OCI-LY1 (cell line): ENCODE measurements around the gene C20orf144.

ENCODE experiments used
- H2AFZ ChIP-seq: fragments of 200-600 bp; sonication (generic), shearing (Covaris generic); 2 replicates; pipeline ENCODE4 v1.6.0; 2014; ENCODE audit warnings: antibody characterized with exemption, mild to moderate bottlenecking, low read length
- H3F3A ChIP-seq: fragments of 200-600 bp; sonication (generic), shearing (Covaris generic); 2 replicates; pipeline ENCODE4 v1.6.0; 2014; ENCODE audit warnings: mild to moderate bottlenecking, antibody characterized with exemption, low read length, moderate library complexity; ENCODE audit not compliant: insufficient read depth
- H3K27ac ChIP-seq: fragments of 200-600 bp; sonication (generic); 2 replicates; pipeline ENCODE4 v1.5.1; 2014; ENCODE audit warnings: low read length, mixed run types, mild to moderate bottlenecking, low read depth; ENCODE audit not compliant: poor library complexity, severe bottlenecking
- H3K27me3 ChIP-seq: fragments of 200-600 bp; sonication (generic); 2 replicates; pipeline ENCODE4 v1.6.0; 2014; ENCODE audit warnings: antibody characterized with exemption, mild to moderate bottlenecking, low read length, moderate library complexity; ENCODE audit not compliant: insufficient read depth
- H3K36me3 ChIP-seq: fragments of 200-600 bp; sonication (generic); 2 replicates; pipeline ENCODE4 v1.6.1; 2014; ENCODE audit warnings: mild to moderate bottlenecking, antibody characterized with exemption, low read length, moderate library complexity, mixed read lengths; ENCODE audit not compliant: insufficient read depth
- H3K4me1 ChIP-seq: fragments of 200-600 bp; sonication (generic); 2 replicates; pipeline ENCODE4 v1.5.1; 2014; ENCODE audit warnings: mild to moderate bottlenecking, low read length, moderate library complexity; ENCODE audit not compliant: insufficient read depth, severe bottlenecking
- H3K4me2 ChIP-seq: fragments of 200-600 bp; sonication (generic), shearing (Covaris generic); 2 replicates; pipeline ENCODE4 v1.6.1; 2014; ENCODE audit warnings: low read length
- H3K4me3 ChIP-seq: fragments of 200-600 bp; sonication (generic); 2 replicates; pipeline ENCODE4 v1.5.1; 2014; ENCODE audit warnings: low read length, low read depth, mild to moderate bottlenecking, mixed read lengths; ENCODE audit not compliant: poor library complexity, severe bottlenecking
- H3K79me2 ChIP-seq: fragments of 200-600 bp; shearing (Covaris generic); 2 replicates; pipeline ENCODE4 v1.6.1; 2016; ENCODE audit warnings: mixed run types, low read length, mixed read lengths; ENCODE audit not compliant: insufficient read depth
- H3K9ac ChIP-seq: fragments of 200-600 bp; sonication (generic), shearing (Covaris generic); 2 replicates; pipeline ENCODE4 v1.6.1; 2014; ENCODE audit warnings: mild to moderate bottlenecking, low read length, mixed read lengths
- H3K9me2 ChIP-seq: fragments of 200-600 bp; sonication (generic), shearing (Covaris generic); 2 replicates; pipeline ENCODE4 v1.6.1; 2014; ENCODE audit warnings: low read depth, mild to moderate bottlenecking, low read length, mixed read lengths
- H3K9me3 ChIP-seq: fragments of 200-600 bp; shearing (Covaris generic); 2 replicates; pipeline ENCODE4 v1.6.1; 2014; ENCODE audit warnings: low read length, mixed read lengths
- H4K20me1 ChIP-seq: fragments of 200-600 bp; sonication (generic), shearing (Covaris generic); 2 replicates; pipeline ENCODE4 v1.6.0; 2016; ENCODE audit warnings: mild to moderate bottlenecking, low read length; ENCODE audit not compliant: insufficient read depth
- EZH2 ChIP-seq: fragments of 200-600 bp; sonication (generic), shearing (Covaris generic); IDR thresholded peaks from 2 replicates; pipeline ENCODE4 v1.8.0; 2017; ENCODE audit warnings: borderline replicate concordance, mixed run types, mild to moderate bottlenecking, antibody characterized with exemption, low read length, moderate library complexity, mixed read lengths
- TF ChIP-seq, protein P1 (sequence below): fragments of 200-600 bp; sonication (generic), shearing (Covaris generic); IDR thresholded peaks from 2 replicates; pipeline ENCODE4 v1.5.1; 2017; ENCODE audit warnings: mild to moderate bottlenecking, antibody characterized with exemption, low read length, moderate library complexity, mixed read lengths

Gene C20orf144

DNA sequence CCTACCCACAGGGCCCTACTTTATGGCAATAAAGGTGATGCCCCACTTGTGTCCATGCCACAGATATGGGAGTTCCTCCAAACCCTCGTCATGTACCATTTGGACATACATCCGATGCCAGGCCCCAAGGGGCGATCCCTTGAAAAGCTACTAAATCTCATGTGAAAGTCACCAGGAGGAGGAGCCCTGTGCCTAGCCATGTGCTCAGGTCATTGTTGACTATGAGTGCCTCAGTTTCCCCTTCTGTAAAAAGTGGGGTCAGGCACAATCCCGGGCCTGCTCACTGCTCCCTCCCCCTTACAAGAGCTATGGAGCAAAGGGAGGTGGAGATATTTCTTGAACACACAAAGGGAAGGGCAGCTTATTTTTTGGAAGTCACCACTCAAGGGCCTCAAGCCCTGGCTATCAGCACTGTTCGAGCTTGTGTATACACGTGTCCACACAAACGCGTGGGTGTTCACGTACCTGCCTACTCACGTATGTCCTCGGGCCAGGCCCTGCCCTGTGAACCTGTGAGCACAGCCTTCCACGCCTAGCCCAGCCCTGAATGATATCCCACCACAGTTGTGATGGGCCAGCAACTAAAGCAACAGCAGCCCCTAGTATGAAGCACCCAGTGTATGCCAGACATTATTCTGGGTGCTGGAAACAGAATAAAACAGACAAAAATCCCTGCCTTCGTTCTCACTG, 6.5 kb downstream of the C20orf144 start:
- peaks cover 50% of the 10 kb centered on the region for H3K36me3 ChIP-seq
- no peaks in the 10 kb centered on the region for H3K9me3 ChIP-seq
- H3K4me1 ChIP-seq: peaks cover 94% of the 10 kb centered on the region
- peak overlapping the region; percentile 43; the same call in 1 of the 2 replicates for H3K9ac ChIP-seq
- H3K9me2 ChIP-seq: no peaks in the 10 kb centered on the region
- peak overlapping the region; percentile 80 for H3K27ac ChIP-seq
- H3K4me3 ChIP-seq: peak overlapping the region; percentile 59
- peak overlapping the region; percentile 72 for H3K4me2 ChIP-seq
- no peaks in the 10 kb centered on the region for H3K27me3 ChIP-seq
- no peak overlapping the region for H2AFZ ChIP-seq
- TF ChIP-seq EZH2: no peak
- TF ChIP-seq, protein P1, sequence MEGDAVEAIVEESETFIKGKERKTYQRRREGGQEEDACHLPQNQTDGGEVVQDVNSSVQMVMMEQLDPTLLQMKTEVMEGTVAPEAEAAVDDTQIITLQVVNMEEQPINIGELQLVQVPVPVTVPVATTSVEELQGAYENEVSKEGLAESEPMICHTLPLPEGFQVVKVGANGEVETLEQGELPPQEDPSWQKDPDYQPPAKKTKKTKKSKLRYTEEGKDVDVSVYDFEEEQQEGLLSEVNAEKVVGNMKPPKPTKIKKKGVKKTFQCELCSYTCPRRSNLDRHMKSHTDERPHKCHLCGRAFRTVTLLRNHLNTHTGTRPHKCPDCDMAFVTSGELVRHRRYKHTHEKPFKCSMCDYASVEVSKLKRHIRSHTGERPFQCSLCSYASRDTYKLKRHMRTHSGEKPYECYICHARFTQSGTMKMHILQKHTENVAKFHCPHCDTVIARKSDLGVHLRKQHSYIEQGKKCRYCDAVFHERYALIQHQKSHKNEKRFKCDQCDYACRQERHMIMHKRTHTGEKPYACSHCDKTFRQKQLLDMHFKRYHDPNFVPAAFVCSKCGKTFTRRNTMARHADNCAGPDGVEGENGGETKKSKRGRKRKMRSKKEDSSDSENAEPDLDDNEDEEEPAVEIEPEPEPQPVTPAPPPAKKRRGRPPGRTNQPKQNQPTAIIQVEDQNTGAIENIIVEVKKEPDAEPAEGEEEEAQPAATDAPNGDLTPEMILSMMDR: no peak
- peaks cover 7% of the 10 kb centered on the region for H3K79me2 ChIP-seq
- no peaks in the 10 kb centered on the region for H3F3A ChIP-seq
- H4K20me1 ChIP-seq: no peaks in the 10 kb centered on the region

- H3K4me1 ChIP-seq: peaks cover 89% of the 10 kb centered on the region
Measured at GRCh38 chr20:33669224-33669623, 7.1 kb downstream of the C20orf144 start.

GRCh38 chr20:33669873-33670640, 7.9 kb downstream of the C20orf144 start:
- Histone ChIP-seq H3K4me3 (no peak overlapping the region), H3K9ac (peak overlapping the region; percentile 19; the same call in 1 of the 2 replicates), H3K4me1 (peaks cover 88% of the 10 kb centered on the region)

More at GRCh38 chr20:33669224-33669623, 7.1 kb downstream of the C20orf144 start:
- Histone ChIP-seq H3K9me3 (no peaks in the 10 kb centered on the region), H4K20me1 (no peaks in the 10 kb centered on the region), H2AFZ (no peak overlapping the region), H3K27ac (peak overlapping the region; percentile 80), H3F3A (no peaks in the 10 kb centered on the region), H3K9me2 (no peaks in the 10 kb centered on the region), H3K4me2 (peak overlapping the region; percentile 19; the same call in 1 of the 2 replicates), H3K79me2 (peaks cover 11% of the 10 kb centered on the region), H3K4me3 (no peak overlapping the region), H3K36me3 (peaks cover 50% of the 10 kb centered on the region), H3K27me3 (no peaks in the 10 kb centered on the region), H3K9ac (no peak overlapping the region)
- TF ChIP-seq, protein P1: no peak
- no peak for TF ChIP-seq EZH2

More at GRCh38 chr20:33669873-33670640, 7.9 kb downstream of the C20orf144 start:
- H3K9me2 ChIP-seq: no peaks in the 10 kb centered on the region
- peak overlapping the region; percentile 19; the same call in 1 of the 2 replicates for H3K4me2 ChIP-seq
- no peak overlapping the region for H2AFZ ChIP-seq
- H3K27me3 ChIP-seq: no peaks in the 10 kb centered on the region
- H3K36me3 ChIP-seq: peaks cover 50% of the 10 kb centered on the region
- TF ChIP-seq EZH2: no peak
- peak overlapping the region; percentile 80 for H3K27ac ChIP-seq
- H3K79me2 ChIP-seq: peaks cover 11% of the 10 kb centered on the region
- H3K9me3 ChIP-seq: no peaks in the 10 kb centered on the region
- H3F3A ChIP-seq: no peaks in the 10 kb centered on the region
- H4K20me1 ChIP-seq: no peaks in the 10 kb centered on the region
